CD4-positive, alpha-beta T cell treated with Interleukin-15 for 1 hour (primary cell): ENCODE data around the gene ADPRS.

Experiments used
- DNase-seq: peaks from one replicate; pipeline ENCODE4 v3.0.0-alpha.2; 2020

Gene ADPRS

DNA sequence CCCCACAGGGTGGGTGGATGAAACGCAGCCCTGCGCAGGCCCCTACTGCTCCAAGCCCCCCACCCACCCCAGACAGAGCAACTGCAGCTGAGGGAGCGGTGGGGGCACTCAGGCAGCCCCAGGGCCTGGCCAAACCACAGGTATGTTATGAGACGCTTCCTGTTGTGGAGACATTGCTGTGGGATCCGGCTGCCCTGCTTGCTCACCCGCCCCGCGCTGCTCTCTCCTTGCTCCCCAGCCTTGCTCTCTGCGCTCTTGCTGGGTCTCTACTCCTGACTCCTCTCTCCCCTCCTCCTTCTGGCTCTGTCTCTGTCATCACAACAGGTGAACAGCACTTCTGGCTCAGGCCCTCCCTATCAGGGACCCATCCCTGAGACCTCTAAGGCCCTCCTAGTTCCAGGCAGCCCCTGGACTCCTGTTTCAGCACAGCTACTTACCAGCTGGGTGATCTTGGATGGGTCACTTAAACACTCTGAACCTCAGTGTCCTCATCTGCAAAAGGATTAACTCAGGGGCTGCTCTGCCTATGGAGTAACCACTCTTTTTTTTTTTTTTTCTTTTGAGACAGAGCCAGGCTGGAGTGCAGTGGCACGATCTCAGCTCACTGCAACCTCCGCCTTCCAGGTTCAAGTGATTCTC is 20.5 kb downstream of the ADPRS start:
- DNase-seq = peak; percentile 51

DNA sequence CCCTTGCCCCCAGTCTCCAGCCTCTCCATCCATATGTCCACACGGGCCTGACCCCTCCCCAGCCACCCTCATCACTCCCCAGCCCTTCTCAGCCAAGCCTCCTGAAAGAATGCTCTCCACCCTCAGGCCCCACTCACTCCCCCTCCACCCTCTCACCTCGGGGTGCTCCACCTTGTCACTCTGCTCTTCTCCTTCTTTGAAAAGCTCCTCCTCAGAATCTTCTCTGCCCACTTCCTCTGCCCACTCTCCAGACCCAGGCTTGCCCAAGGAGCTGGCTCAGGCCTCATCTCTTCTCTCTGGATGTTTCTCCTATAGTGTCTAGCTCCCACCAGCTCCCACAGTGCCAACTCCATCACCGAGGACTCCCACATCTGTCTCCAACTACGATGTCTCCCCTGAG is 22.5 kb downstream of the ADPRS start:
- DNase-seq = no peak

DNA sequence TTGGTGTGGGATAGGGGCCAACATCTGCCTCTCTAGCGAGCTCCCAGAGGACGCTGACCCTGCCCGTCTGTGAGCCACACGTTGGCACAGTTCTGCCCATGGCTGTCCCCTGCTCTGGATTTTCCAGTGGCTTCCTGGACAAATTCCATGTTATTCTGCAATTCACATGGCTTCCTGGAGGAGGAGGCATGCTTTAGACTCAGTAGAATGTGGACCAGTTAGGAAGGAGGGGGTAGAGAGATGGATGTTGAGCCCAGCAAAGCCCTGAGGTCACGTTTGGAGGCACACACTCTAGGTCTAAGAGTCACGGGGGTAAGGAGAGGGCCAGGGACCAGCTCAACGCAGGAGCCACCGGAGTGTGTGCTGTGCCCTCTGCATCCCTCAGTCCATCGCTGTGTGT is 24.1 kb downstream of the ADPRS start:
- no peak for DNase-seq

DNA sequence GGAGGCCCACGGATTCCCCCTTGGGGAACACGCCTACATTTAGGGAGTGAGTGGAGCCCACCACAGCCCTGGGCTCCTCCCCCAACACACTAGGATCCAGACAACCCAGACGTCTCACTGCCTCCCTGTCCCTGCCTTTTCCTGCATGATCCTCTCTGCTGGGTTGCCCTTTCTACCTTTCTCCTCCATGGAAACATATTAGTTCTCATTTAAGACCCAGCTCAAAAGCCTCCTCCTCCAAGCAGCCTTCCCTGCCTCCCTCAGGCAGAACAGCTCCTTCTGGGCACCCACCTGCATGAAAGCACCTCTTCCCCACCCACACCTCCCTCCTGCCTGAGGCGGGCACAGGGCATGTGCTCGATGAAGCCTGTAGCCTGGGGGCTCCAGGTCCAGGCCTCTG is 25.7 kb downstream of the ADPRS start:
- no peak for DNase-seq

DNA sequence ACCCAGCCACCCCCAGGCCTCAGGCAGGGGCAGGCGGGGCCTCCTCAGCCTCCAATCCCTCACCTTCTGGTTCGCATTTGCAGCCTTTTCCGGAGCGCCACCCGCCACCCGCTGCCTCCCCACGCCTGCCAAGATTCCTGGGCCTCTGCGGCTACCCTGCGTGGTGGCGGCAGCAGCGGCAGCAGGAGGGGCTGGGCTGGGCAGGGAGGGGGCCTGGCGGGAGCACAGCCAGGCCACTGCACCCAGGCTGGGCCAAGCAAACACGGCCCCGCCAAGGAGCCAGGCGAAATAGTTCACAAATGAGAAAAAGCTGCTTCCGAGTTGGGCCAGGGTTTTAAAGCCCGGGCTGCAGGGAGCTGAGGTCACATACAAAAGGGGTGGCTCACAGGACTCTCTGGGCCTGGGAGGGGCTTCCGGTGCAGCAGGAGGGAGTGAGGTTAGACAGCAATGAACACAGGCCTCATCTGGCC is 26.5 kb downstream of the ADPRS start:
- no peak for DNase-seq

DNA sequence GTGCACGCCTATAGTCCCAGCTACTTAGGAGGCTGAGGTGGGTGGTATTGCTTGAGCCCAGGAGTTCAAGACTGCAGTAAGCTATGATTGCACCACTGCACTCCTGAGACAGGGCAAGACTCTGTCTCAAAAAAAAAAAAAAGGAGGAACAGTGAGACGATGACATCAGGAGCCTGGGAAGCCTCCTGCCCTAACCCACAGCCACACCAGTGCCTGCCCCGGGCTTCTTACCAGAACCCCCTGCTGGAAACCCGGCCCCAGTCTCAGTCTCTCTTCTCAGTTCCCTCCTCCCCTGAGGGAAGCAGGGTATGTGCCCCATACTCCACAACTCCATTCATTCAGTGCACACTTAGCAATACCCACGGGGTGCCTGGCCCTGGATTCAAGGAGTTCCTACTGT is 27.2 kb downstream of the ADPRS start:
- DNase-seq = peak; percentile 34

DNA sequence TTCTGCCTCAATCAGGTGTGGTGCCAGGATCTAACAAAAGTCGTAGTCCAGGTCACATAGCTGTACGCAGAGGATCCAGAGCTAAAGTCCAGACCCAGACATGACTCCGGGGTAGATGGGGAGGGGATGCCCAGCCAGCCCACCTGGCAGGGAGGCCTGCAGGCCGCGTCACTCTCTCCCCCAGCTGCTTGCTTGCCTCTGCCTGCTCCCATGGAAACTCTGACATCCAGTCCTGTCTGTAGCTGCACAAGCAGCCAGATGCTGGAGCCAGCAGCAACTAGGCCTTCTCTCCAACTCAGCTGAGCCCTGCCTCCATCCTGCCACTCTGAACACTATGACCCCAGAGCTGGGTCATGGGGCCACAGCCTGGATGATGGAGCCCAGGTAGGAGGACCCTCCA is 28.2 kb downstream of the ADPRS start:
- DNase-seq = no peak

DNA sequence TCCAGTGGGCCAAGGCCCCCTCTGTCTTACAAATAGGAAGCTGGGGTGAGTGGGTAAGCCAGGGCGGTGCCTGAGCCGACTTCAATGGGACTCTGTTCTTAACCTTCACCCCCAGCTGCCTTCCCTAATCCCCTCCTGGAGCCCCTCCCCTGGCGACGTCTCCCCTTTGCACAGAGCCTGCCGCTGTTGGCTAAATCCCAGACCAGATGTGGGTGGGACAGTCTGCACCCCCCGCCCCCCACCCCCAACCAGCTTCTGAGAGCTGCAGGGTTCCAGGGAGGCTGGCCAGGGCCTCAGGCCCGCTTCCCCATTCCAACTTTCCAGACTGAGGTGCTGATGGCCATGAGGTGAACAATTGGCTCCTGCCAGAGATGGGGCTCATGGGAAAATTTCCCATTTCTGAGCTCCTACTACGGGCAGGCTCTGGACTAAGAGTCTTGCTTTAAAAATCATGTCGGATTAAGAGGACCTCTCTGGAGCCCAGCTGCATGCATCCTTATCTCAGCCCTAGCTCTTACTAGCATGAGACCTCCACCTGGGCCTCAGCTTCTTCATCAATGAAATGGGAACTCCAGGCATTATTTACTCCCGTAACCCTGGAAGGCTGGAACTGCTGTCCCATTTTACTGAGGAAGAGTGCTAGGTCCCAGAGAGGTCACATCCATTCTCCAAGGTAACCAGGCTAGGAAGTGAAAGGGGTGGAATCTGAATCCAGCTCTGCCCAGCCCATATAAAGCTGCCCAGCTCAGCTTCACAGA is 29.9 kb downstream of the ADPRS start:
- no peak for DNase-seq

DNA sequence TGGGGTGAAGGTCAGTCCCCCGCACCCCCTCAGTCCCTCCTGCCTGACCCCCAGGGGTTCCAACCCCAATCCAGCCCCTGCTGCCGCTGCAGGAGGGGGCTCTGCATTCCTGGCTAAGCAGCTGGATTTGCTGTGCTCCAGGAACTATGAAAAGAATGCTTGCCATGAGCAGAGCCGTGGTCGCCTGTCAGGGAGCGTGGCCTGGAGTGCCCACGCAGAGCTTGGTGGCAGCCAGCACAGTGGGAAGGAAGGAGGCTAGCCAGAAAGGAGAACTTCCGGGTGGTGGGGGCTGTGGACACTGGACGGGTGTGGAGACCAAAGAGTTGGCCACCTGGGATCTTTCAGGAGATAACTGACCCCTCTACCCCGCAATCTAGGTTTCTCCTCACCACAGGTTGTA is 30.8 kb downstream of the ADPRS start:
- no peak for DNase-seq

DNA sequence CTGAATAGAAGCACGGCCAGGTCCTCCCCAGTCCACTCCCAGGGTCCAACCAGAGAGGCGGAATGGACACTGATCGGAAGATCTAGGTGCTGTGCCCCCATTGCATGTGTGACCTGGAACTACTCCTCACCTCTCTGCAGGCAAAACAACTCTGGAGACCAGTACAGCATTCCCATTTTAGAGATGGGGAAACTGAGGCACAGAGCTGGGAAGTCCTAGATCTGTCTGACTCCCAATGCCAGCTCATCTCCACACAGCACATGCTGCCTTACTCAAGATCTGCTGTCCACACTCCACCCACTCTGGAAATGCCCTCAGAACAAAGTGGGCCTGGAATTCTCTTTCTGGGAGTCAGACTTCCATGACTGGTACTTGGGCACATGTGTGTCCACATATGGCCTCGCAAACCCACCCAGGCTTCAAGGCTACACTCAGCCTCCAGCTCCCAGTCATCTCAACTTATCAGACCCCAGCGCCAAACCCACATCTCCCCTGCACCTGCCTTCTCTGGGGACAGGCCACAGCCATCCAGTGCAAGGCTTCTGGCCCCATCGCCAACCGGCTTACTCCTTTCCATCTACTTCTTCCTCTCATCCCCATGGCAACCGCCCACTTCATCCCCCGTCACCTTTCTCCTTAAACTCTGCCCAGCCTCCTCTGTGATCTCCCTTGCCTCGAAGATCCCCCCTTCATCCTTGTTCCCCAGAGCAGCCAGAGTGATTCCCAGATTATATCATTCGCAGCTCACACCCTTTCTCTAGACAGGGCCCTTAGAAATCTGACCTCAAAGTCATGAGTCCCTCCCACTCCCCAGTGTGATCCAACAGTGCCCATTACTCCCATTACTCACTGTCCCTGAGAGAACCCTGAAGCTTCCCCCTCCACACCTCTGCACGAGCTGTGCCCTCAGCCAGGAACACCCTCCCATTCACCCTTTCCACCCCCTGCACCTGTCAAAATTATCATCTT is 33.7 kb downstream of the ADPRS start:
- no peak for DNase-seq

DNA sequence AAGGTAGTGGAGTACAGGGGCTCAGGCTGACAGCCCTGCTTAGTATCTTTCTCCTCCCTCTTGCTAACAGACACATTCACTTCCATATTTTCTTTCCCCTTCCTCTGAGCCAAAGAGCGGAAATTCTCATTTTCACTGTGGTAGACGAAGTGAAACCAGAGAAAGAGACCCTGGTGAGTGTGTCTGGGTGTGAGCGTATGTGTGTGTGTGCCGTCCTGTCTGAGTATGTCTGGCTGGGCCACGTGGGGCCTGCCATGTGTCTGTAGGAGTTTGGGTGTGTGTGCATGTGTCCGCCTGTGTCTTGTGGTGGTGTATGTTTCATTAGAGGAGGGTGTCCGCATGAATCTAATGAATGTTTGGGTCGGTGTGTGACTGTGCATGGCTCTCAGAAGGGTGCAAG is 34.7 kb downstream of the ADPRS start:
- peak; percentile 71 for DNase-seq

DNA sequence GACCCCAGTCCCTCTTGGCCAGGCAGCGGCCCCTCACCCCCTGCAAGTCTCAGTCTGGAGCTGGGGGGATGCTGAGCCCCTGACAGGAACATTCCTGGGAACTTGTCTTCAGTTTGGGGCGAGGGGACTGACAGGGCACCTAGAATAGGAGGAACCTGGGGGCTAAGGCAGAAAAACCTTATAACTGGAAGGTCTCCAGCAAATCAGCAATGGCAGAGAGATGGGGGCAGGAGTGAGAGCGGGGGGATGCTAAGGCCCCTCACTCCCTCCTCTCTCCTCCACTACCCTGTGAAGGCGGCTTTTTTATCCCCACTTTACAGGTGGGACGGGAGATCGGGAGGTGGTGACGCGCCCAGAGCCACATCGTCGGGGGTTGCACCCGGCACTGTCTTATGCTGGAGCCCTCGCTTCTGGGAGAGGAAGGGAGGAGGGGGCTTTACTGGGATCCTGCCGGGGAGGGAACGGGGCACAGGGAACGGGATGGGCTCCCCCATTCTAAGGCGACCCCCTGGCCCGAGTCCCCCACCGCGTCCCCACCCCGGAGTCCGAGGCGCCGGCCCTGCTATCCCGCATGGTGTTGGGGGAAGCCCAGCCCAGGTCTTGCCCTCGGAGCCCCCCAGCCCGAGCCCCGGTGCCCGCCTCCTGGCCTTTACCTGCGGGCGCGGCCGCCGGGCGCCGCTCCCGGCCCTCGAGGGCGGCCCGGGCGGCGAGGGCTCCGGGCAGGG is 35.9 kb downstream of the ADPRS start:
- DNase-seq = no peak

DNA sequence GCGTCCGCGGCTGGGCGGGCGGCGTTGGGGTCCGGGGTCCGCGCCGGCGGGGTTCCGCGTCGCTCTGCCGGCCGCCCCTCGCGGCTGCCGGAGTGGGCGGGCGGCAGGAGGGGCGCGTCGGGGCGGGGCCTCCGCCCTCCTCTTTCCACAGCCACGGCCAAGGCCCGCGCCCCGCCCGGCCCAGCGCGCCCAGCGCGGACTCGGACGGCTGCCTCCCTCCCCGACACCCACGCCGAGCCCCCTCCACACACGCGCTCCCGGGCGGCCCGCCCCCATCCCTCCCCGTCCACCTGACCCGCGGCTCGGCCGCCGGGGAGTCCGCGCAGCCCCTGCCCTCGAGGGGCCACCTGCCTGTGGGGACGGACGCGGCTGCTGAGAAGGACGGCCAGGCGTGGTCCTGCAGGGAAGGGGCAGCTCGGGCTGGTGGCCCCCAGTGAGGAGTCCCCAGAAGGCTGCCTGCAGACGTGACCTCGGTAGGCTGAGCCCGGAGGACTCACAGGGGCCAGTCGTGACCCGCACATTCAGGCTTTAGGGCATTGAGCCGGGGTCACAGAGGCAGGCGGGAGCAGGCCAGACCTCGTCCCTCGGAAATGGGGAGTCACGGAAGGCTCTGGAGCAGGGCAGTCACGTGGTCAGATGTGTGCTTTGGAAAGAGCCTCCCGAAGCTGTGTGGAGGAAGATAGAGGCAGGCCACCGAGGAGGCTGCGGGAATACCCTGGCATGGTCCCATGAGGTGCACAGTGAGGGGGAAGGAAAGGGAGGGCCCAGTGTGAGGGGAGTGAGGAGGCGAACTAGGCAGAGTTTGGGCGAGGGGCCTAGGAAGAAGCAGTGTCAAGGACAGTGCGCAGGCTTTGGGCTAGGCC is 36.7 kb downstream of the ADPRS start, which contains the start of gene COL8A2:
TSS of gene COL8A2 (minus strand) at position 94 of the 863 bp plus-strand sequence. CDS start 24,980 bp downstream, outside the sequence.
- DNase-seq = no peak

DNA sequence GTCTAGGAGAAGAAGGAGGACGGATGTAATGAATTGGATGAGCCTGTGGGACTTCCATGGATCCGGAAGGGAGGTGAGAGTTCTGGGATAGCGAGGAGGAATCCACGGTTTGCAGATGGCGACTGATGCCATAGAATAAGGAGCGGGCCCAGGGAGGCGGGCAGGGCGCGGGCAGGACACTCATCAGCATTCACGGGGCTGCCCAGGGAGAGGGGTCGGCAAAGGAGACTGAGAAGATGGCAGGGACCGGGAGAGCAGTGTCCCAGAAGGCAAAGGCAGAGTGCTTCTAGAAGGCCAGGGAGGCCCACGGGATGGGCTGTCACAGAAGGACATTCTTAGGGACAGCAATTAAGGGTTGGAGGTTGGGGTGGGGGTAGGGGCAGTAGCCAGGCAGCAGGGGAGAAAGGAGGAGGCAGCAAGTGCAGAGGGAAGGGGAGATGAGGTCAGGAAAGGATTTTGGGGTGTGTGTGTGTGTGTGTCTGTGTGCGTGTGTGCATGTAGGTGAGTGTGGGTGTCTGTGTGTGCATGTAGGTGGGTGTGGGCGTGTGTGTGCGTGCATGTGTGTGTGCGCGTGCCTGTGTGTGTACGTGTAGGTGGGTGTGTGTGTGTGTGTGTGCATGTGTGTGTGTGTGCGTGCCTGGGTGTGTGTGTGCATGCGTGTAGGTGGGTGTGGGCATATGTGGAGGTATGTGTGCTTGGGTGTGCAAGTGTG is 37.5 kb downstream of the ADPRS start:
- no peak for DNase-seq

DNA sequence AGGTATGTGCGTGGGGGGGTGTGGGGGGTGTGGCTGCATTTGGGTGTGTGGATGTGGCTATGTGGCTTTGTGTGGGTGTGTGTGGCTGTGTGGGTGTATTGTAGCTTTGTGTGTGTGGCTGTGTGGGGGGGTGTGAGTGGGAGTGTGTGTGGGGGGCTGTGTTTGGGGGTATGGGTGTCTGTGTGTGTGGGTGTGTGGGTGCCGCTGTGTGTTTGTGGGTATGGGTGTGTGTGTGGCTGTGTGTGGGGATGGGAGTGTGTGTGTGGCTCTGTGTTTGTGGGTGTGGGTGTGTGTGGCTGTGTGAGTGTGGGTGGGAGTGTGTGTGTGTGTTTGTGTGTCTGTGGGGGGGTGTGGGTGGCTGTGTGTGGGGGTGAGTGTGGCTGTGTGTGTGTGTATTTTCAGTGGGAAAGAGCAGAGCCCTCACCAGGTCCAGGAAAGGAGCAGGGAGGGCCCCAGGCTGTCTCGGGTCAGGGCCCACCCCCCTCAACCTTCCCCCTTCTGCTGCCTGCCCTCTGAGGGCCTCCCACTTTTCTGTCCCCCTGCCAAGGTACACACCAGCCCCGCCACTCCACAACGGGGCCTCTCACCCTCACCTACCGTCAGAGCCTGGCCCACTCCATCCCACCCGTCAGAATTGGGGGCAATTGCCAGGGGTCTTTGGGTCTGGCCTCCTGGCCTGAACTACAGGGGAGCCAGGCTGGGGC is 38.3 kb downstream of the ADPRS start:
- DNase-seq = no peak

DNA sequence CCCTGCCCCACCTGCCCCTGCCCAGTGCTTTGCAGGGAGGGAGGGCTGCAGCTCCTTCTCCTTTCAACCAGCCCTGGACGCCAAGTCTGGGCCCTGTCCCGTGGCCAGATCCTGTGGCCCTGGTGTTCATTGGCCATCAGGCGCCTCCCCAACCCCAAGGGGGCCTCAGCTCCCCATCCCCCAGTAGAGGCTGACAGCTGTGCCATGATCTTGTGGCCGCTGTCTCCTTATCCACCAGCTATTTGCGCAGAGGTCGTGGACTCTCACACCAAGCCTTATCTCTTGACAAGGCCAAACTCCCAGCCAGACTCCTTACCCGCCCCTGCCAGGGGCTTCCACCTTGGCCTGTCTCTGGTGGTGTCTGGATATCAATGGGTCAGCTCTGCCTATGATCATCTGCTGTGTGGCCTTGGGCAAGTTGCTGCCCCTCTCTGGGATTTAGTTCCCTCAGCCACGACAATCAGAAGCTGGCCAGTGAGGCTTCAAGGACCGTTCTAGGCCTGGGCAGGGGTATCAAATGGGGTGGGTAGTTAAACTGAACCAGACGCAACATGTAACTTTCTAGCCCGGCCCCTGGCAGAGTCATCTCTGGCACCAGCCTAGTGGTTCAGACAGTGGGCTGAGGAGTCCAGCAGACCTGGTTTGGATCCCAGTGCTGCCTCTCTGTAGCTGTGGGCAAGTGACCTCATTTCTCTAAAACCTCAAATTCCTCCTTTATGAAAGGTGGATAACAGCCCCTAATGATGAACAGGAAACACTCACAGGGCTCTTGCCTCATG is 39.6 kb downstream of the ADPRS start:
- DNase-seq = no peak

DNA sequence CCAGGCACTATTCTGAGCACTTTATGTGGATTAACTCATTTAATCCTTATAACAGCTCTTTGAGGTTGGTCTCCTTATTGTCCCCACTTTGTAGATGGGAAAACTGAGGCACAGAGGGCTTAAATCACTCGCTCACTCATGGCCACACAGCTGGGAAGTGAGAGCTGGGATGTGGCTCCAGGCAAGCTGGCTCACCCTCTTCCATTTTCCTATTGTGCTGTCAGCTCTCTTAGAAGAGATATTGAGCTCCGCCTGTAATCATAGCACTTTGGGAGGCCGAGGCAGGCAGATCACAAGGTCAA is 40.2 kb downstream of the ADPRS start:
- DNase-seq = no peak

DNA sequence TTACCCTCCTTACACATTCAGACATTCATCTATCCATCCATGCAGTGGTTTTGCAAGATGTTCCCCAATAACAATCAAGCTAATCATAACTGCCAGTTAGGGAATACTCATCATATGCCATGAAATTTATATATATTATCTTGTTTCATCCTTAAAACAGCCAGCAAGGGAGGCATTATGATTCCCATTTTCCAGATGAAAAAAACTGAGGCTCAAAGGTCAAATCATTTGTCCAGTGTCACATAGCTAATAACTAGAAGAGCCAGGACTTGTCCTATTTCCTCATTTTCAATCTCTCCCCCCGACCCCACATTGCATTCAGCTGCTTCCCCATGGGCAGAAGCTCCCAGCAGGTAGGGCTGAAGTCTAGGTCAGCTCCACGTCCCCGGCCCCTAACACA is 43.3 kb downstream of the ADPRS start:
- DNase-seq = no peak

DNA sequence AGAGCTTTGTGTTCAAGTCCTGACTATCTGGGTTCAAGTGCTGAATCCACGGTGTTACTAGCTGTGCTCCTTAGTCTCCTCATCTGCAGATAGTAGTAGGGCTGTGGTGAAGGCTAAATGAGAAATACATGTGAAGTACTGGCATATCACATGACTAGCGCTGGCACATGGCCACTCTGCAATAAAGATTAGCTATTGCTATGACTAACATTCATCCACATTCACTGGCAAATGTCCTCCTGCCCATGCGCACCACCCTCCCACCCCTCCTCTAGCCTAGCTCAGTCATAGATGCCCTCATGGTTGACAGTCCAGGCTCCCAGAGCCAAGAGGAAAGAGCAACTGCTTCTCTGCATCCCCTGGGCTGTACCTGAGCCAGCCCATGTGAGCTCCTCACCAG is 44.8 kb downstream of the ADPRS start:
- no peak for DNase-seq

DNA sequence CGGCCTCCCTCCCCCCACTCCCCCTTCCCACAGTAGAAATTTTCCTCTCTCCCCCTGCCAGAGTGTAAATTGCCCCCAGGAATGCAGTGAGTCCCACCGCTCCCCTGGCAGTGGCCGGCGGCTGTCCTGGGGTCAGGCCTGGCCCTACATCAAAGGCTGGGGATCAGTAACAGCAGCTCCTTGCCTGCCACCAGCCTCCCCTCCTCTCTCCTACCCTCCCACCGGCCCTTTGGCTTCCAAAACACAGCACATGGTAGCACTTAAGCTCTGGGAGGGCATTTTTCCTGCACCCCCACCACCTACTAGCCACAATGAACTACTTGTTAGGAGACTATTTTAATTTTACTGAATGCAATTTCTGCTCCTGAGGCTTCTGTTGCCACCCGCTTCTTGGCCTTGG is 45.3 kb downstream of the ADPRS start:
- no peak for DNase-seq
